Dermis blood vessel endothelial cell (primary cell): ENCODE results near the gene FKTN. TPM values are rescaled to one million over a fixed set of nuclear protein-coding genes. Genes with fewer than 3 reads are reported as not detected.

ENCODE experiments used
- DNase-seq: peaks from one replicate; pipeline ENCODE4 v3.0.0; 2010
- total RNA-seq: library from RNA; depleted of rRNA; stranded (reverse); fragments of >200 nt; gene quantifications from 2 replicates; pipeline ENCODE4 v1.2.3, GENCODE V29; 2014

Gene FKTN
- total RNA-seq, 1 donor from 2014 or later: 17.7 TPM

DNA sequence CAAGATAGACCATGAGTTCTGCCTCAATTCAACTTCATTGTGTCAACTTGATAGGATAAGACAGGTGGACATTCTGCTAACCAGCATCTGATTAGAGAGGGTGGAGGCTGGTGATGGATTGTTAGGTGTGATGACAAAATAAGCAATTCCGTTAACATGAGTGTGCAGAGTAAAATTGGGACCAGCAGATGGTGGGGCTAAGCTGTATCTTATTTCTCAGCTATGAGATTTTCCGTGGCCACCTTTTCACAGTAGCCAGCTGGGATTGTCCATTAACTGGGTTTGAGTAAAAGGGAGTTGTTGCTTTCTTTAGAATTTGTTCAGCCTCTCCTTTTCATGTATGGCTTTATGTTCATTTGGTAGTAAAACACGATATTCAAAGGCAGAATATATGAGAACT, 75.5 kb downstream of the FKTN start:
- DNase-seq: no peak

DNA sequence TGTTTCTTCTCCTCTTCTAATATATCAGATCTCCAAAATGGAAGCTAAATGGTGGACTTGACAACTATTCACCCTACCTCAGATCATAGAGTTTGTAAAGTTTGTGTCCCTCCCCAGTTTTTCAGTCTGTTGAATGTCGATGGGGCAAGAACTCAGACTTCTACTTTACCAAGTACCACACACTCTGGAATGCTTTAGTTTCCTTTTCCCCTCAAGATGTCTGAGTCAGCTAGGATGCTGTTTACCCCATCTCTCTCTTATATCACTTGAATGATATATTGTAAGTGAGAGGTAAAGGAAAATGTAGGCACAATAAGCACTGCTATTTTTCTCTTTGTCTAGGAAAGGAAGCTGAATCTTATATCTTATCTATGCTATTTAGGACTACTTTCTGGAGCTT, 78.4 kb downstream of the FKTN start:
- peak; percentile 9 for DNase-seq

DNA sequence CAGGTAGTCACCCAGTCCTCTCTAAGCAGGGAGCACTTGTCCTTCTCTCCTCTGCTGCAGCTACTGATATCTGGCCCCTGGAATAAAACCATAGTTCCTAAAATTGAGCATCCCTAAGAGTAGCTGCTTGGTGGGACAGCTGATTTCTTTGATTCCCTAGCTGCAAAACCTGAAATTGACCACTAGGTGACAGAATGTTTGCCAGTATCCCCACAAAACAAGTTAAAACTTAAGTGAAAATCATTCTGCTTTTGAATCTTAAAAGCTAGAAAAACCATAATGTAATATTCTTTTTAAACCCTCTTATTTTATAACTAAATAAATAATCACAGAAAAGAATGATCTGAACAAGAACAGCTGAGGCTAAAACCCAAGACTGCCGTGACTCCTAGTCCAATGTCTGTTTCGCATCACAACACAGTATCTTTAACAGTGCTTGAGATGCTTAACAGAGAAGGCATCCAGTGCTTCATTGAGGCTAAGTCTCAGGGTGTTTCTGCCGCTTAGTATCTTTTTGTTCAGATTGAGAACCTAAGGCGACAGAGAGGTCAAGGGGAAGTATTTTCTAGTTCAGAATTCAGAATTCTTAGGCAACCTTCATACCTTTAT, 80.0 kb downstream of the FKTN start:
- peak; percentile 7 for DNase-seq

DNA sequence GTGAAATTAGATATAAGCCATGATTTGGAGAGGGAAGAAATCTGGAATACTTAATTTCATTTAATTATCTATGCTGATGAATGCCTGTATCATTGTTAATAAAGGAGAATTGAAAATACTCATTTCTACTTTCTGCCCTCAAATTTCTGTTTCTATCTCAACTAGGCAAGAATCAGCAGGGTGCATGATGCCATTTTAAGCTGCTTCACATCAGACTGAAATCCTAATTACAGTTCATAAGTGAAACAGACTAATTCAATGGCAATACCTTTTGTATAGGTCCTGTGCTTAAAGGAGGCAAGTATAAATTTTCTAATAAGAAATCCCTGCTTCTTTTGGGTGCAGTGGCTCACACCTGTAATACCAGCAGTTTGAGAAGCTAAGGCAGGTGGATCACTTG, 82.0 kb downstream of the FKTN start:
- DNase-seq: no peak

DNA sequence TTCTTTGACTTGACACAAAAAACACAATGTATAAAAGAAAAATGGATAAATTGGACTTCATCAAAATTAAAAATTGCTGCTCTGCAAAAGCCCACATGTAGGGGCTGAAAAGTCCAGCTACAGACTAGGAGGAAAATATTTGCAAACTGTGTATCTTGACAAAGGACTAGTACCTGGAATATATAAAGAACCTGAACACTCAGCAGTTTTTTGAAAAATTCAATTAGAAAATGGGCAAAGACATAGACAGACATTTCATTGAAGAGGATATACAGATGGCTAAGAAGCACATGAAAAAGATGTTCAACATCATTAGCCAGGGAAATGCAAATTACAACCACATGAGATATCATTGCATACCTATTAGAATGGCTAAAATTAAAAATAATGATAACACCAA, 85.9 kb downstream of the FKTN start:
- no peak for DNase-seq

DNA sequence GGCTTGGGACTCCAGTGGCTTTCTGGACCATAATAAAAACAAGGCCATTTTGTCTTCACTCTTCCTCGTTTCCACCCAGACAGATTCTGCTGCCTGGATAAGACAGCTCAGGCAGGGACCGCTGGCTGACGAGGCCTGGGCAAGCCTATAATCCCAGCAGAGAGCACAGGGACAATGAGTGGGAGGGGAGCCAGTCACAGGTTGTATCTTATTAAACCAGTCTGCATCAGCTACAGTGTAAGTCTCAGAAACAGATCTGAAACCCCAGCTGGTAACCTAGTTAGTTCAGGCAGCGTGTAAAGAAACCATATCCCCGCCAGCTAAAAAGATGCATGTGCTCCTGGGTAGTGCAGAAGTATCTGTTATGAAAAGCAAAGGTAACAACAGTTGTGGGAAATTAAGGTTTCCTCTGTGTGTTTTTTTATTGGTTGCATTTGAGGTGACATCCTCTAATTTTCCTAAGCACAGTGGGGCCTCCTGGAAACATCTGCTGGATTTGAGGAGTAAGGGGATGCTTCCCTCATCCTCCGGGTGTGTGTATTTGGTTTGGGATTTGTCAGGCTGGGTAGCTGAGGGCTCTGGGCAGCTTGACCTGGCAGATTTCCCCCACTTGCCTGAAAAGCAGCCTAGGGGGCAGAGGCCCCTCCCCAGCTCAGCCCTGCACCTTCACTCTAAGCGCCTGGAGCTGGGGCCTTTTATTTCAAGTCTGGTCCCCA, 89.1 kb downstream of the FKTN start:
- DNase-seq: no peak

DNA sequence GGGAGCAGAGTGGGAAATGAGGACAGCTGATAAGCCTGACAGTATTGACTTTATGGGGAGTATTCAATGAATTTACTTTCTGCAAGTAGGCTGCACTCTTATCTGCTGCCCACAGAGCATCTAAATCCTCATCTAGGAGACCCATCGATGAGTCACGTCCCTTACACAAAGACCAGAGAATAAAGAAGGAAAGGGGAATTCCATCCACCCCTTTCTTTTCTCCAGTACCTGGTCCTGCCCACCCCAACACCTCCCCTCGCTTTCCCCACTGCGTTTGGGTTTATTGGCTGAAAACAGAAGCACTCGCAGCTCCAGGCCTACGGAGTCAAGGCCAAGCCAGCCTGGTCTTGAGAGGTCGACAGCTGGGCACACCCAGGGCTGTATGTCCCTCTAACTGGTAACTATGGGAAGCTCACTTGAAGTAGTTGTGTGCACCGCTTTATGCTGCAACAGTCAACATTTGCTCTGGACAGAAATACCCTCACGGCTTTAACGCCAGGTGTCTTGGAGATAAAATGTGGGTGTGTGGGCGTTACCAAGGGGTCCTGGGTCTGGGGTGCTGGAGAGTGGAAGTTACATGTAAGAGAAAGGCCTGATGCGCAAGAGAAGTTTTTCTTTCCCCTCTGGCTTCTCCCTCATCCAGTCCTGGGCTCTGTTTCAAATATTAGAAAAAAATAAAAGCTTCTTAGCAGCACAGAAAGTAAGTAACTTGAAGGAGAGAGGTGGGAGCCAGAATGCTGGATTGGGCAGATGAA, 89.8 kb downstream of the FKTN start:
- peak; percentile 41 for DNase-seq

DNA sequence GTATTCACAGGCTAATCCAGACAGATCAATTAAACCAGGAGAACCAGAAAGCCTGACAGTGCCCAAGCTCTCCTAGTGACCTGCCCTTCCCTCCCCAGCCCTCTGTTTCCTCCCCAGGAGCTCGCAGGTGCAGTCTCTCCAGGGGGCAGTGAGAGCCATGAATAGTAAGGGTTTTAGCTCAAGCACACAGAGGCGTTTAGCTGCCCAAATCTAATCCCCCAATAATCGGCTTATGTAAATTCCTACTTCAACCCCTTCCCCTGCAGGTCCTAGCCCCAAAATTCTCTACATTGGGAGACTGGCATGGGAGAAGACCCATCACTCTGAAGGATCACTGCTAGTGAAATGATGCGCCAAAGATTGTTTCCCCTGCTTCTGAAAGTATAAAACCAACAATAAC, 93.9 kb downstream of the FKTN start:
- DNase-seq: no peak

DNA sequence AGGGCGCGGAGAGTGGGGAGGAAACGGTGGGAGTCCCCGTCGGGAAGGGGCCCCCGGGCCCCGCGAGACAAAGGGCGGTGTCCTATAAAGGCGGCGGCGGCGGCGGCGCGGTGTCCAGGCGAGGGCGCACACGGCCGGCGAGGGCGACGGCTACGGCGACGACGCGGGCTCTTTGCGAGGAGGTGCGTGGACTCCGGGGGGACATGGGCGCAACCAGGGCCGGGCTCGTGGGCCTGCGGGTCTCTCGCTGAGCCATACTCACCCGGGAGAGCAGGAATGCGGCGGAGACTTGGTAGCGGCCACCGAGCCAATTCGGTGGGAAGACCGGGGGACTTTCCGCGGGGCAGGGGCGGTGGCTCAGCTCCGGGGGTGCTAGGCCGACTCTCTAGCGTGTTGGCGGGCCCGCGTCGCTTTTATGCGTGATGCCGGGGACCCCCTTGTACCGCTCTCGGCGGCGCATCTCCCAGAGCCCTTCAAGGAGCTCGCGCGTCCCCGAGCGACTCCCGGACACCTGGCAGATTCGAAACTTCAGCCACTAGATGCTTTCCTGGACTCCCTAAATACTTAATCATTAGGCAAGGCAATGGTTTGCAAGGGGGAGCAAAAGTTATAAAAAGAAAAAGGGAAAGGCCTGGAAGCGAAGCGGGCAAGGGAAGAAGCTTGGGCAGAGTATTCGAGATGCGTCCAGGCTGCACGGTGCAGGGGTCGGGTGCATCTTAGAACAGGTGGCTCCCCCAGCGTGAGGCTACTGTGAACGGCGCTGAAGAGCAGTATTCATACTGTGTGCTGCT, 98.4 kb downstream of the FKTN start:
- DNase-seq: peak; percentile 28

DNA sequence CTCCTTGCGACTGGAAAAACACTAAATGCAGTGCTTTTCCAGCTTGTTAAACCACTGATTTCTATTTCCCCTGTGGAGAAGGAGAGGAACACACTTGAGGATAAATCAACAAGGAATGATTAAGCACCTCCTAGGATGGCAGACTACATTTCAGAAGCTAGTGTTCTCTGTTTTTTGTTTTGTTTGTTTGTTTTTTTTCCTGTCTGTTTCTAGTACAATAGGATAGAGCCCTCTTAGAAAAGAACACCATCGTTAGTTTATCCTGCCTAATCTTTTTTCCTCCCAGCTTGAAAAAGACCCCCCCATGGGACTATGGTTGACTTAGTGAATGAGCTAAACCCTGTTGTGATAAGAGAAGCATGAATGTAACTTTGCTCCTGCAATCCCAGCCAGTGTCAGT, 100.4 kb downstream of the FKTN start:
- DNase-seq: no peak

DNA sequence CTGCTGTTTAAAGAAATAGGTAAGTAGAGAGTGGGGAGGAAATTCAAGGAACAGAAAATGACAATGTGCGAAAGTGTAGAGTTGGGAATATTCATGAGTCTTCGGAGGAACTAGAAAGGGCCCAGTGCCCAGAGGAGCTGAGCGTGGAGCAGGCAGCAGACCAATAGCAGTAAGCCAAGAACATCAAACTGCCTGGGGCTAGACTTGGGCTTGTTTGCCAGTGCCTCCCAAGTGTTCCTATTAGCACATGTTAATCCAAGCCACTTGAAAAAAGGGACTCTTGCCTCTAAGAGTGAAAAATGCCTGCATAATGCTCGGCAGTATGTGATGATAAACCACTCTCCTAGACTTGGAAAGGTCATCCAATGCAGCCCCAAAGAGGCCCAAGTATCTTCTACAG, 103.1 kb downstream of the FKTN start:
- no peak for DNase-seq

DNA sequence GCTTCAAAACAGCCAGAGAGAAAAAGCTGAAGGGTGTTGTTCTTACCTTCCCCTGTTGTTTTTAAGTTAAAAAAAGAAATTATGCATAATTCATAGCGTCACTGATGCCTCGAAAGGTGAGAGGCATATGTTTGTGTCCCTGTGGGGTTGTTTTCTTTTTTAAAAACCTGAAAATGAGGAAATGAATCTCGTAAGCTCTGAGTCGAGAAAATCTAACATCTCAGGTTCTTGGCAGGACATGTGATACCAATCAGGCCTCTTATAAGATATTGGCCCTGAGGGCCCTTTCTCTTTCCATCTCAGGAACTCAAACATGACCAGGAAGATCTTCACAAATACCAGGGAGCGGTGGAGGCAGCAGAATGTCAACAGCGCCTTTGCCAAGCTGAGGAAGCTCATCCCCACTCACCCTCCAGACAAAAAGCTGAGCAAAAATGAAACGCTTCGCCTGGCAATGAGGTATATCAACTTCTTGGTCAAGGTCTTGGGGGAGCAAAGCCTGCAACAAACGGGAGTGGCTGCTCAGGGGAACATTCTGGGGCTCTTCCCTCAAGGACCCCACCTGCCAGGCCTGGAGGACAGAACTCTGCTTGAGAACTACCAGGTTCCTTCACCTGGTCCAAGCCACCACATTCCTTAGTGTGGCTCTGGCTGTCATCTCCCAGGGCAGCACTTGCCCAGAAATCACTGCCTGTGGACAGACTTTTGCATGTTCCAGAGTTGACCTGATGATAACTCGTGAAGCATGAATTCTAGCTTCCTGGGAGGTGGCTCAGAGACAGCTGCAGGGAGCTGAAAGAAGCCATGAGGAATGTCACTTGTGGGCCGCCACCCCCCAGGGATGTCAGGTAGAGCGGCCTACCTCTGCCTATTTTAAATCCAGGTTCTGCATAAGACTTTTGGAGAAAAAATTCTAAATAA, 104.5 kb downstream of the FKTN start, which contains the start of gene TAL2:
TAL2 (plus strand) TSS at position 274 of the 921 bp plus-strand sequence; CDS start at position 314, 40 bp downstream.
- DNase-seq: no peak

DNA sequence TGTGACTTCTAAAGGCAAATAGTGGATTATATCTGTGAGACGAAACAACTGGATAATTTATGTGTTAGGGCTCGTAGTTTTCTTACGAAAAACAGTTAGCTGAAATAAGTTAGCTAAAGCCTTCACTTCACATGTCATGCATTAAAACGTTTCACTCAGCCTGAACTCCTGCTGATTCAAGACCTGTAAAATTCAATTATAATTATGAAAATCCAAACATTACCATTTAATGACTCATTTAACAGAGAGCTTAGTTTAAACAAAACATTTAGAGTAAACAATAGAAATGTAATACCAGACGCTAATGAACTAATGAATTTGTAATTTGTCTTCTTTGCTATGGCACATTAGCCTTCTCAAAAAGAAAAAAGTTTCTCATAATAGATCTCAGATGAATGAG, 106.0 kb downstream of the FKTN start:
- no peak for DNase-seq

DNA sequence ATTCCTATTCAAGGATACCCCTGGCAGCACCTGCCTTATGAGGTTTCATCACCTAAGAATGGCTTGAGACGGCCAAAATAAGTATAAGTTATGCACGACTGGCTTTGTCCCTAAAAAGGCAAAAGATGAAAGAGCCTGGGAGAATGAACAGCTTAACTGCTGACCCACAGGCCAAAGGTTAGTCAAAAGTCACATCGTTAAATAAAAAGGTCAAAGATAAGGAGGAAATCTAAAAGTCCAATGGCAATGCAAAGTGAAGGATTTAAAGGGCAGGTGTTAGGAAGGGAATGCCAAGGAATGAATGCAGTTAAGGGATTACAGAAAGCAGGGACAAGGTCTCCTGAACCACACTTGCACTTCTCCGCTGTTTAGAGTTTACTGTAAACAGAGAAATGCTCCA, 109.9 kb downstream of the FKTN start:
- DNase-seq: no peak

DNA sequence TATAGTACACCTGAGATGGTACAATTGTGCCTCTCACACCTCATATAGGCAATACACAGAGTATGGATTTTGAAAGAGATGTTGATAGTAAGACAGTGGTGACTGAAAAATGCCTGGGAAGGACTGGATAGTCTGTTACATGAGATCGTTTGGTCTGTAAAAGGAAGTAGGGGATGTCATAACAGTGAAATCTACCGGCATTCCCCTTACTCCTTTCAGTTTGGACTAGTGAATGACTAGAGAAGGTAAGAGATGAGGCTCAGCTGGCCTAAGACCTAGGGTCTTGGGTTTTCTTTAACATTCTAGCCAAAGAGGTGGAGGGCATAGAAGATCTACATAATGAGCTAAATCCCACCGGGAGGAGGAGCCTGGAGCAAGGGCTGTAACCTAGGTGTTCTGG, 112.4 kb downstream of the FKTN start:
- no peak for DNase-seq

DNA sequence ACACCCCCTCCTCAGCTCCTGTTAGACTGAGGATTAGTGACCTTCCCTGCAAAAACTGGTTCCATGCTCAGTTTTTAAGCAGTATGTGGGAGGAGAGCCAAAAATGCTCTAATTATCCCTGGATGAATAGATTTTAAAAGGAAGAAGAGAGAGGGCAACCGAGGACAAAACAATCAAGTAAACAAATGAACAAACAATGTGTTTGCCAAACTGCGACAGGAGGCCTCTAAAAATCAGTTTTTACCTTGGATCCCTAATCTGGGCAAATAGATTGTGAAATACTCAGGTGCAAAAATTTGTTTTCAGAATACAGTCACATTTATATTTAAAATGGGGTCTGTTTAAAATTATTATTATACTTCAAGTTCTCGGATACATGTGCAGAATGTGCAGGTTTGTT, 112.8 kb downstream of the FKTN start:
- DNase-seq: no peak

DNA sequence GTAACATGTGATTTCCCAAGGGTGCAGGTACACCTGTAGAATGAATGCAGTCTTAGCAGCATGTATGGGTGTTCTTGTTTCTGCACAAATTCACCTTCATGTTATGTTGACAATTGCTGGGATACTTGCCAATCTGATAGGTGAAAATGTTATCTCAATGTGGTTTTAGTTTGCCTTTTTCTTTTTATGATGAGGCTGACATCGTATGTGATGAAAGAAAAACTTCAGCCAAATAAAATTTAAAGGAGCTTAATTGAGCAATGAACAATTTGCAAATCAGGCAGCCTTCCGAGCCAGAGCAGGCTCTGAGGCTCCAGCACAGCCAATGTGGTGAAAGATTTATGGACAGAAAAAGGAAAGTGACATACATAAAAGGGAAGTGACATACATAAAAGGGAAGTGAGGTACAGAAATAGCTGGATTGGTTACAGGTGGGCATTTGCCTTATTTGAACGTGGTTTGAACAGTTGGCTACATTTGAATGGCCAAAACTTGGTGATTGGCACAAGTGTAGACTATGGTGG, 114.8 kb downstream of the FKTN start:
- DNase-seq: peak; percentile 10

DNA sequence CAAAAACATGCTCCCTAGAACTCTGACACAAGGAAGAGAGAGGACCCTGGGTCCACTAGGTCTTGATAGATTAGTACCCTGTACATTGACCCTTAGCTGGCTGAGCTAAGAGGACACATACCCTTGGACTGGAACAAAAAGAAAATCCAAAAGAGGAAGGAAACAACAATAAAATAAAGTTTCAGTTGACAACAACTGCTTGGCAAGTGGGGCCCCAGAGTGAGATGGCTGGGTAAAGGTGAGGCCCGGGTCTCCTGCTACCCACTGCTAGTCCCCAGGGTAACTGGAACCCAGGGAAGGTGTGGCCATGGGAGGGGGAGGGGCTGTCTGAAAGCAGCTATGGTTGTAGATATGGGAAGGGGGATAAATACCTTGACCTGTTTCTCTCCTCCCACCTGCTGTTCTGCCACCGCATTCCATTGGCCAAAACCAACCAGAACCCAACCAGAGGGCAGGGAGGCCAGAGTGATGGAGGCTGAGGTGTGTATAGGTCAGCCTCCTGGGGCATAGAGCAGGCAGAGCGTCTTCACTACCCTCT, 116.0 kb downstream of the FKTN start:
- no peak for DNase-seq

DNA sequence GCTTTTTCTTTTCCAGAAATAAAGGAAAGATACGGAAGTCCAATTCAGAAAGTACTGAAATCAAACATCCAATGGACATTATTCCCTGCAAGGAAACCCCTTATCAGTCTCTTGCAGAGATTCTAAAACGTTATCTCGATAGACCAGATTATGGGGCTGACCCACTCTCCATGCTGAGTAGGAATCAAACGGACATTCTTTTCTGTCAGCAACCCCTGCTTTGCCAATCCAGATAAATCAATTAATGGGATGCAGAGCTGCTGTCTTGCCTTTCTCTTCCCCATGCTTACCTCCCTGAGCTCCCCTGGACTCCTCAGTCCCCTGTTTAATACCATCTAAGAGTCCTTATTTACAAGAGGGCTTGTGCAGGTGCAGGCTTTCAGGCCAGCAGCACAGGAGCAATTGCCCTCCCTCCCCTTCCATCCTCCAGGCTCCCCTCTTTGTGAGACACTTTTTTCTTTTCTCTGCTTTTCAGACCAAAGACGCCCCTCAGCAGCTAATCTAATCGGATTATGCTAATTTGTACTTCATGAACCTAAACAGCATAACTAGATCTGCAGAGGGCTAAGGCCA, 118.5 kb downstream of the FKTN start:
- DNase-seq: no peak

DNA sequence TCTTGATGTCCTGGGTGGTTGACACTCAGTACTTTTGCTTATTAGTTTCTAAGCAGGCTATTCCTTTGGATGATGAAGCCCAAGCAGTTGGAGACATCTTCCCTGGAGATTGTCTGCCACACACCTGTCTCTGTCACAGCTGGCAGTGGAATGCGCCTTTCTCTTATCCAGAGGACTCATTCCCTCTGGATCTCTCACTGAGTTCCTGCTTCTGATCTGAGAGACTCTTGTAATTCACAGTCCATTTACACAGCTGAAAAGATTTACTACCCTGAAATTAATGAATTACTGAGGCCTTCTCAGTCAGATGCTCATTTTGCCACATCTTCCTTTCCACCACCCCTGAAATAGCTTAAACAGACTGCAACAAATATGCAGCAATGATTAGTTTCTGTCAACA, 120.2 kb downstream of the FKTN start:
- no peak for DNase-seq

DNA sequence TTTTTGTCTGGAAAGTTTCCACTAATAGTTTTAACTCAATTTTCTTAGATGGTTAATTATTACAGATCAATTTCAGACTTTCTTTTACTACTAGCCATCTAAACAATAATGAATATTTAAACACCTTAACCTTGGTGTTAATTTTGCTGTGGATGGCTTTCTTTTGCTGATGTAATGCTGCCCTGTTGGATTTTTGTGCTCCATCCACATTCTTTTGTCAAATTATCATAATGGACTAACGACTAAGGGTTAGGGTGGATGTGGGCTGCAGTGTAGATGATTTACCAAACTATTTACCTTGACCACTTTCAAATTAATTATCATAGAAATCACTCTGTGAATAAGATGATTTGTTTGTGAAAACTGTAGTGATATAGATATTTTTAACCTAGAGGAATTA, 120.8 kb downstream of the FKTN start:
- DNase-seq: no peak
